MV-4-11 (cell line): ENCODE results near the gene LHPP.

Source experiments
- DNase-seq: peaks from one replicate; lab custom pipeline; 2025; lab: John Stamatoyannopoulos, UW

Gene LHPP

DNA sequence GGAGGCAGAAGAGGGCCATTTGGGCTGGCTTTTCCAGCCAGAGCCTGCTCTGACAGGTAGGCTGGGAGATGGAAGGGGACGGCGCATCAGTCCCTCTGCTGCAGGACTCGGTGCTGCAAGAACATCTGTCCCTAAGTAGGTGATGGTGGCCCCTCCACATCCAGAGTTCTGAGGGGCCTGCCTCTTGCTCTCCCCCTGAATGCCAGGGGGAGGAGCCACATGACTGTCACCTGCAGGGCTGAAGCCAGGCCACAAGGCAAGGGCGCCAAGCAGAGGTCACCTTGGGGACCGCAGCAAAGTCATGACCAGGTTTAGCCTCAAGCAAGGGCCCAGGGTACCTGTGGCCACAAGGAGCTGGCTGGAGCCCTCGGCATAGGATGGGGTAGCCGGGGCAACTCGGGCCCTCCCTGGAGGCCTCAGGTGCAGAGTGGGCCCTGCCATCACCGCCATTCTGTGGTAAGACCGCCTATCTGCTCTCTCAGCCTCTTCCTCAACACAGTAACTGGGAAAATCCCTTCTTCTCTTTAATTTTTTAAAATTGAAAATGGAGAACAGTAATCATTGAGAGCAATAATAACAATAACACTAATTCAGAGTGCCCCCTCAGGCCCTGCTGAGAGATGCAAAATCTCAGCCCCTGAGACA is 183.3 kb downstream of the LHPP start:
- DNase-seq, result no peak

GRCh38 chr10:124645467-124646095 is 184.0 kb downstream of the LHPP start:
- no peak for DNase-seq

DNA sequence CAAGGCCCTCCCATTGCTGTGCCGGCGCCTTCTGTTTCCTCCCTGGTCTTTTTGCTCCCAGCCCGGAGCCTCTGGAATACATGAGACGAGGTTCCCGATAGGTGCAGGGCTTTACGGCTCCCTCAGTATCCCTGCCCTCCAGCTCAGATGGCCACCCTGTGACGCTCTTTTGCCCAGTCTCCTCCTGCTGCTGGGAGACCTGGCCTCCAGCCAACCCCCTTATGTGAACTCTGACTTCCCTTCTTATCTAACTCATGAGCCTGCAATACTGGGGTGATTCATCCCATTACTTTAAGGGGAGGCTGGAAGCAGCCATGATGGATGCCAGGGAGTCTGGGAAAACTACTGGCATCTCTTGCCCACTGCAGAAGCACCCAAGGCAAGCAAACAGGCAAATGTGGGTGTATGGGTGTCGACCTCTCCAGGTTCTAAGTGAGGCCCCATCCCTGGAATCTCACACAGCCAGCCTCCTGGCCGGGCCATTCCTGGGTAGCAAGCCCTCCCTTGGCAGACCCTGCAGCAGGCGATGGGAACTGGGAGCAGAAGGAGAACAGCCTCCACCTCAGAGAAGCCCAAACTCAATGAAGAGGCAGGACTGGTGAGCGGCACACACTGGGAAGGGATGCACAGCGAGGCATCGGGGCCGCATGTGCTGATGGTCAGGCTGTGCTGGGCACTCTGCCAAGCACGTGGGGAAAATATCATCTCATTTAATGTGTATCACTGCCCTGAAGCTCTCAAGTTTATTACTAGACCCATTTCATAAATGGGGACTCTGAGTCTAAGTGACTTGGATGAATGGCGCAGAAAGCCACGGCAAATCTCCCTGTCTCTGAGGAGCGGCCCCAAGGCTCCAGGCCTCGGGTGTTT is 185.1 kb downstream of the LHPP start:
- DNase-seq, result peak; percentile 27

GRCh38 chr10:124647421-124648130 is 186.0 kb downstream of the LHPP start:
- peak; percentile 94 for DNase-seq

- DNase-seq, result no peak
Observed at GRCh38 chr10:124648131-124648475, 186.5 kb downstream of the LHPP start.

DNA sequence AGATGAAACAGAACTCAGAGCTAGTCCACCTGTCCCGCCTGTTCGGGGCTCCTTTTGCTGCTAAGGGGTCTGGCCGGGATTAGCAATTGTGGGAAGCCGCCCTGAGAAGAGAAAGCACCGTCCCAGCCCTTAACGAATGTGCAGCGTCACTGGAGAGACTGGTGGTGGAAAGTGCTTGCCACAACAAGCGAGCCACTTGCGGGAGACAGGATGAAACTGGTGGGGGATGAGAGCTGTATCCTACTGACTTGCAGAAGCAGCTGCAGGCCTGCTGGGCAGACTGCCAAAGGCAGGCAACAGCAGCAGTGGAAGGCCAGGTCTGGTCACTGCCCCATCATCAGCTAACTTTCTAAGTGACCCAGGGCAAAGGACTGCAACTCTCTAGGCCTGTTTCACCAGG is 187.1 kb downstream of the LHPP start:
- peak; percentile 89 for DNase-seq

- DNase-seq, result peak; percentile 25
Observed at GRCh38 chr10:124649214-124649613, 187.6 kb downstream of the LHPP start.

DNA sequence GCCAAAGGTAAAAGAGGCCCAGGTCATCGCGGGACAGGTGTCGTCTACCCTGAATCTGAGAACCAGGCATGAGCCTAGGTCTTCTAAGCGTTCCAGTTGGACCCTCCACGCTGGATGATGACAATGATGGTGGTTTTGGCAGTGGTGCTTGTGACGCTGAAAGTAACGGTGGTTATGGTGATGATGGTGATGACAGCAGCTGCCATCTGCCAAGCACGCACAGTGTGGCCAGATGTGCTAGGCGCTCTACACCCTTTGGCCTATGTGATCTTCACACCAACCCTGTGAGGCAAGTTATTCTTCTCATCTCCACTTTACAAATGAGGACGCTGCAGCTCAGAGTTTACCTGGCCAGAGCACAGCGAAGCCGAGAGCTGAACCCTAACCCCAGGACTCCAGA is 188.6 kb downstream of the LHPP start:
- no peak for DNase-seq

GRCh38 chr10:124650820-124651401 is 189.3 kb downstream of the LHPP start:
- DNase-seq, result no peak

DNA sequence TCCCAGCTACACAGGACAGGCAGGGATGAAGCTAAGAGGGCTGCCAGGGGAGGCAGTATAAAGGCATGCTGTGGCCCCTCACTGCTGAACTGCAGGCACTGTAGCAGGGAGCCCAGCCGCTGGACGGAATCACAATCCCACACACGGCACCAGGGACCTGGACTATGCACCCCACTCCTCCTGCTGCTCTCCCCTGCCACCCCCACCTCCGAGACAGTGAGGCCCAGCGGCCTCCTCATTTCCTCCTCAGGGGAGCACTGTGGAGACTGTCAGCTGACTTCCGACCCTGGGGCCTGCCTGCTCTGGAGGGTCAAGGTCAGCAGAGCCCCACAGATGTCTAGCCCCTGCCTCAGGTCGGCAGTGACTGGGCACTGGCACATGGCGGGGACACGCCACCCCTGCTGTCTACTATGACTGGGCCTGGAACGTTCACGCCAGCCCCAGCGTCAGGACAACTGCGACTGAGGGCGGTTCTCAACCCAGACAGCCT is 189.8 kb downstream of the LHPP start:
- DNase-seq, result no peak

- DNase-seq, result no peak
Observed at GRCh38 chr10:124652200-124652599, 190.6 kb downstream of the LHPP start.

DNA sequence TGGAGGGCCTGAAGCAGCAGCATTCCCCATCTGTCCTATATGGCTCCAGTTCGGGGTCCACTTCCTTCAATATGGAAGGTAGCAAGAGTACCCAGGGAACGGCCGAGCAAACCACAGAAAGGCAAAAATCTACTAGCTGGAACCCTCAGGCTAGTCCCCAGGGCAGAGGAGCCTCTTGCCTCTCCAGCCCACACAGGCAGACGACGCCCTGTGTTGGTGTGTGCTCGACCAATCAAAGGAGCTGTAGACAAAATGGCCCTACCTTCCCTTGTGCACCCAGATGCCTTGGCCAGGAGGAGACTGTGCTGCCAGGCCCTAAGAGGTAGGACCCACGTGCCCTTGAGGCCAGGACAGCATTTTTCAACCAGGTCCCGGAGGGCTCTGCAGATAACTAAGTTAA is 191.1 kb downstream of the LHPP start:
- no peak for DNase-seq

DNA sequence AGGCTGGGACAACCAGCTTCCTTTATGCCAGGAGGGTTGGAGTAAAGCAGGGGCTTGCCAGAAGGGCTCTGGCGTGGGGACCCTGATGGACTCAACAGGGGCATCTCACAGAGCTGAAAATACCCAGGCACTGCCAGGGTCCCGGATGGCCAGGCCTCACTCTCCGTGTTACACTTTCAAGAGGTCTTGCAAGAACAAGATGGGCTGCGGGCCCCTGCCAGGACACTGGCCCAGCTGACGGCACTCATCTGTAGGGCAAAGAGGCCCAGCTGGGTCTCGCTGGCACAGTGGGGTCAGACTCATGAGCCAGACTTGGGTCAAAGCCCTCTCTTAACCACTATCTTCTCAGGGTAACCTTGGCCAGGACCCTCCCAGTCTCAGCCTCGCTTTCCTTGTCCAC is 191.7 kb downstream of the LHPP start:
- DNase-seq, result no peak

- no peak for DNase-seq
Observed at GRCh38 chr10:124653811-124654651, 192.4 kb downstream of the LHPP start.

- no peak for DNase-seq
Observed at GRCh38 chr10:124654686-124655085, 193.1 kb downstream of the LHPP start.

GRCh38 chr10:124655191-124656112 is 193.8 kb downstream of the LHPP start:
- DNase-seq, result no peak

DNA sequence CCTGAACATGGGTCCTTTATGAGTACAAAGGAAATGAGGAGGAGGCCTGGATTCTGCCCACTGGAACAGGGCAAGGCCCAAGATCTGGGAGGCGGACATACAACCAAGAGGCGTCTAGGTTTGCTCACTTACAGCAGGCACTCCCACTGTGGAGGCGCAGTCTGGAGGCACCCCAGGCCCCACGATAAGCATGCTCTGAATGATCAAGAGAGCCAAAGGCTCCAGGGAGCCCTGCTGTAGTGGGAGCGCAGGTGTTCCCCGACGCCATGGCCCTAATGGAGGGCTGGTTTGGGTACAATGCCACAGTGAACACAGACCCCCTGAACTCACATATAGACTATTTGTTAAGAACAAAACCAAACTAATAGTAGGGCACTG is 194.5 kb downstream of the LHPP start:
- no peak for DNase-seq

GRCh38 chr10:124656541-124656940 is 194.9 kb downstream of the LHPP start:
- no peak for DNase-seq

DNA sequence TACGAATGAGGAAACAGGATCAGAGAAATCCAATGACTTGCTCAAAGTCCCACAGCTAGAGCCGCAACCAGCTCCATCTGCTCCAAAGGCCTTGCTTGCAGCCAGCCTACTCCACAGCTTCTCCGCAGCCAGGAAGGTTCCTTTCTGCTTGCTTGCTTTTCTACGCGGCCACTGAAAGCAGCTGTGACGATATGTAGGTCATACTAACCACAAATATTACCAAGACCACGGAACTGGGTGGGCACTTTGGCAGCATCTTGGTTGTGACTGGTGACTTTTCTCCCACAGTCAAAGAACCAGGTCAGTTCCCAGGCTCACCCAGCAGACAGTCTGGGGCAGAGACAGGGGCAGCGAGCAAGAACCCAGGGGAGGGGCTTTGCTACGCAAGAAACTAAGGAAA is 196.2 kb downstream of the LHPP start:
- peak; percentile 63 for DNase-seq
